ENCODE results near the gene TTC39C. TPM values are rescaled to one million over a fixed set of nuclear protein-coding genes. Genes with fewer than 3 reads are reported as not detected.

Gene TTC39C
- total and polyA plus RNA-seq, 2 experiments from 2014 or later = 69.4 to 136 TPM

DNA sequence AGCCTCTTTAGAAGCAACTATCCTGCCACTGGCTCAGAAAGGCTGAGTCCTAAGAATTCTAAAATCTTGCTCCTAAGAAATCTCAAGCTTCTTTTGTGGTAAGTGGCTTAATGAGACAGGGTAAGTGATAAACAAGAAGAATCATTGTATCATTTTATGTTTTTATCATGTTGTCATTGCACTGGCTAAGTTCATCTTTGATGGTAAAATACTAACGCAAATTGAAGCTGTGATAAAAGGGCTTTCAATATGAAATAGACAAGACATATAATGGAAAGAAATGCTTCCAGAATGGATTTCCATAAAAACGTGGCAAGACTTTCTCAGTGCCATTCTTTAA is 21.6 kb upstream of the TTC39C start:
- no peak overlapping the region for H3K4me3 Mint-ChIP-seq
- Histone ChIP-seq H4K20me1 (replicated peaks; ENCODE audit: insufficient read depth) (no peaks in the 10 kb centered on the region), H2AFZ (peak overlapping the region; percentile 73), H3K36me3 (ENCODE audit: insufficient read depth) (no peaks in the 10 kb centered on the region), H3K9me2 (ENCODE audit: insufficient read depth) (no peaks in the 10 kb centered on the region), H3K27ac (ENCODE audit: low read depth) (no peak overlapping the region), H3K4me1 (ENCODE audit: insufficient read depth) (peaks cover 15% of the 10 kb centered on the region; the same call in 1 of the 2 replicates), H3K4me3 (no peak overlapping the region), H3K4me2 (no peak overlapping the region), H3K79me2 (replicated peaks; ENCODE audit: insufficient read depth) (no peaks in the 10 kb centered on the region), H3F3A (replicated peaks; ENCODE audit: low read depth) (no peaks in the 10 kb centered on the region; the same call in 1 of the 2 replicates), H3K27me3 (ENCODE audit: insufficient read depth) (no peaks in the 10 kb centered on the region)
- peaks cover 6% of the 10 kb centered on the region; the same call in 2 of the 3 replicates for H3K4me1 Mint-ChIP-seq
- H3K27ac Mint-ChIP-seq = no peak overlapping the region
- TF ChIP-seq EZH2phosphoT487 (IDR thresholded peaks at IDR 0.05; ENCODE audit: unreplicated experiment) = no peak
- no peak for TF ChIP-seq ZNF331 (CRISPR knock-in tag; IDR thresholded peaks at IDR 0.05; ENCODE audit: low read depth)
- TF ChIP-seq, protein P1, sequence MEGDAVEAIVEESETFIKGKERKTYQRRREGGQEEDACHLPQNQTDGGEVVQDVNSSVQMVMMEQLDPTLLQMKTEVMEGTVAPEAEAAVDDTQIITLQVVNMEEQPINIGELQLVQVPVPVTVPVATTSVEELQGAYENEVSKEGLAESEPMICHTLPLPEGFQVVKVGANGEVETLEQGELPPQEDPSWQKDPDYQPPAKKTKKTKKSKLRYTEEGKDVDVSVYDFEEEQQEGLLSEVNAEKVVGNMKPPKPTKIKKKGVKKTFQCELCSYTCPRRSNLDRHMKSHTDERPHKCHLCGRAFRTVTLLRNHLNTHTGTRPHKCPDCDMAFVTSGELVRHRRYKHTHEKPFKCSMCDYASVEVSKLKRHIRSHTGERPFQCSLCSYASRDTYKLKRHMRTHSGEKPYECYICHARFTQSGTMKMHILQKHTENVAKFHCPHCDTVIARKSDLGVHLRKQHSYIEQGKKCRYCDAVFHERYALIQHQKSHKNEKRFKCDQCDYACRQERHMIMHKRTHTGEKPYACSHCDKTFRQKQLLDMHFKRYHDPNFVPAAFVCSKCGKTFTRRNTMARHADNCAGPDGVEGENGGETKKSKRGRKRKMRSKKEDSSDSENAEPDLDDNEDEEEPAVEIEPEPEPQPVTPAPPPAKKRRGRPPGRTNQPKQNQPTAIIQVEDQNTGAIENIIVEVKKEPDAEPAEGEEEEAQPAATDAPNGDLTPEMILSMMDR (conservative IDR thresholded peaks at IDR 0.05; ENCODE audit: low read depth in 2 of 2) = no peak
- no peak for TF ChIP-seq ZNF114 (CRISPR knock-in tag; IDR thresholded peaks at IDR 0.05)
- TF ChIP-seq, protein P2, sequence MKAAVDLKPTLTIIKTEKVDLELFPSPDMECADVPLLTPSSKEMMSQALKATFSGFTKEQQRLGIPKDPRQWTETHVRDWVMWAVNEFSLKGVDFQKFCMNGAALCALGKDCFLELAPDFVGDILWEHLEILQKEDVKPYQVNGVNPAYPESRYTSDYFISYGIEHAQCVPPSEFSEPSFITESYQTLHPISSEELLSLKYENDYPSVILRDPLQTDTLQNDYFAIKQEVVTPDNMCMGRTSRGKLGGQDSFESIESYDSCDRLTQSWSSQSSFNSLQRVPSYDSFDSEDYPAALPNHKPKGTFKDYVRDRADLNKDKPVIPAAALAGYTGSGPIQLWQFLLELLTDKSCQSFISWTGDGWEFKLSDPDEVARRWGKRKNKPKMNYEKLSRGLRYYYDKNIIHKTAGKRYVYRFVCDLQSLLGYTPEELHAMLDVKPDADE (IDR thresholded peaks at IDR 0.05) = no peak
- no peak for TF ChIP-seq POLR2AphosphoS5 (IDR thresholded peaks at IDR 0.05; ENCODE audit: low read depth)
- TF ChIP-seq JUNB (IDR thresholded peaks at IDR 0.05; ENCODE audit: unreplicated experiment) = no peak
- no peak for TF ChIP-seq CREB1 (CRISPR knock-in tag; IDR thresholded peaks at IDR 0.05; ENCODE audit: low read depth)
- no peak for TF ChIP-seq NANOG (IDR thresholded peaks at IDR 0.05; ENCODE audit: borderline replicate concordance)
- TF ChIP-seq, protein P3, sequence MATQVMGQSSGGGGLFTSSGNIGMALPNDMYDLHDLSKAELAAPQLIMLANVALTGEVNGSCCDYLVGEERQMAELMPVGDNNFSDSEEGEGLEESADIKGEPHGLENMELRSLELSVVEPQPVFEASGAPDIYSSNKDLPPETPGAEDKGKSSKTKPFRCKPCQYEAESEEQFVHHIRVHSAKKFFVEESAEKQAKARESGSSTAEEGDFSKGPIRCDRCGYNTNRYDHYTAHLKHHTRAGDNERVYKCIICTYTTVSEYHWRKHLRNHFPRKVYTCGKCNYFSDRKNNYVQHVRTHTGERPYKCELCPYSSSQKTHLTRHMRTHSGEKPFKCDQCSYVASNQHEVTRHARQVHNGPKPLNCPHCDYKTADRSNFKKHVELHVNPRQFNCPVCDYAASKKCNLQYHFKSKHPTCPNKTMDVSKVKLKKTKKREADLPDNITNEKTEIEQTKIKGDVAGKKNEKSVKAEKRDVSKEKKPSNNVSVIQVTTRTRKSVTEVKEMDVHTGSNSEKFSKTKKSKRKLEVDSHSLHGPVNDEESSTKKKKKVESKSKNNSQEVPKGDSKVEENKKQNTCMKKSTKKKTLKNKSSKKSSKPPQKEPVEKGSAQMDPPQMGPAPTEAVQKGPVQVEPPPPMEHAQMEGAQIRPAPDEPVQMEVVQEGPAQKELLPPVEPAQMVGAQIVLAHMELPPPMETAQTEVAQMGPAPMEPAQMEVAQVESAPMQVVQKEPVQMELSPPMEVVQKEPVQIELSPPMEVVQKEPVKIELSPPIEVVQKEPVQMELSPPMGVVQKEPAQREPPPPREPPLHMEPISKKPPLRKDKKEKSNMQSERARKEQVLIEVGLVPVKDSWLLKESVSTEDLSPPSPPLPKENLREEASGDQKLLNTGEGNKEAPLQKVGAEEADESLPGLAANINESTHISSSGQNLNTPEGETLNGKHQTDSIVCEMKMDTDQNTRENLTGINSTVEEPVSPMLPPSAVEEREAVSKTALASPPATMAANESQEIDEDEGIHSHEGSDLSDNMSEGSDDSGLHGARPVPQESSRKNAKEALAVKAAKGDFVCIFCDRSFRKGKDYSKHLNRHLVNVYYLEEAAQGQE (IDR thresholded peaks at IDR 0.05; ENCODE audit: unreplicated experiment) = no peak
- no peak for TF ChIP-seq STAT1 (IDR thresholded peaks at IDR 0.05; ENCODE audit: unreplicated experiment)
- TF ChIP-seq EZH2 (IDR thresholded peaks at IDR 0.05; ENCODE audit: low read depth, unreplicated experiment) = no peak
- TF ChIP-seq, protein P4, sequence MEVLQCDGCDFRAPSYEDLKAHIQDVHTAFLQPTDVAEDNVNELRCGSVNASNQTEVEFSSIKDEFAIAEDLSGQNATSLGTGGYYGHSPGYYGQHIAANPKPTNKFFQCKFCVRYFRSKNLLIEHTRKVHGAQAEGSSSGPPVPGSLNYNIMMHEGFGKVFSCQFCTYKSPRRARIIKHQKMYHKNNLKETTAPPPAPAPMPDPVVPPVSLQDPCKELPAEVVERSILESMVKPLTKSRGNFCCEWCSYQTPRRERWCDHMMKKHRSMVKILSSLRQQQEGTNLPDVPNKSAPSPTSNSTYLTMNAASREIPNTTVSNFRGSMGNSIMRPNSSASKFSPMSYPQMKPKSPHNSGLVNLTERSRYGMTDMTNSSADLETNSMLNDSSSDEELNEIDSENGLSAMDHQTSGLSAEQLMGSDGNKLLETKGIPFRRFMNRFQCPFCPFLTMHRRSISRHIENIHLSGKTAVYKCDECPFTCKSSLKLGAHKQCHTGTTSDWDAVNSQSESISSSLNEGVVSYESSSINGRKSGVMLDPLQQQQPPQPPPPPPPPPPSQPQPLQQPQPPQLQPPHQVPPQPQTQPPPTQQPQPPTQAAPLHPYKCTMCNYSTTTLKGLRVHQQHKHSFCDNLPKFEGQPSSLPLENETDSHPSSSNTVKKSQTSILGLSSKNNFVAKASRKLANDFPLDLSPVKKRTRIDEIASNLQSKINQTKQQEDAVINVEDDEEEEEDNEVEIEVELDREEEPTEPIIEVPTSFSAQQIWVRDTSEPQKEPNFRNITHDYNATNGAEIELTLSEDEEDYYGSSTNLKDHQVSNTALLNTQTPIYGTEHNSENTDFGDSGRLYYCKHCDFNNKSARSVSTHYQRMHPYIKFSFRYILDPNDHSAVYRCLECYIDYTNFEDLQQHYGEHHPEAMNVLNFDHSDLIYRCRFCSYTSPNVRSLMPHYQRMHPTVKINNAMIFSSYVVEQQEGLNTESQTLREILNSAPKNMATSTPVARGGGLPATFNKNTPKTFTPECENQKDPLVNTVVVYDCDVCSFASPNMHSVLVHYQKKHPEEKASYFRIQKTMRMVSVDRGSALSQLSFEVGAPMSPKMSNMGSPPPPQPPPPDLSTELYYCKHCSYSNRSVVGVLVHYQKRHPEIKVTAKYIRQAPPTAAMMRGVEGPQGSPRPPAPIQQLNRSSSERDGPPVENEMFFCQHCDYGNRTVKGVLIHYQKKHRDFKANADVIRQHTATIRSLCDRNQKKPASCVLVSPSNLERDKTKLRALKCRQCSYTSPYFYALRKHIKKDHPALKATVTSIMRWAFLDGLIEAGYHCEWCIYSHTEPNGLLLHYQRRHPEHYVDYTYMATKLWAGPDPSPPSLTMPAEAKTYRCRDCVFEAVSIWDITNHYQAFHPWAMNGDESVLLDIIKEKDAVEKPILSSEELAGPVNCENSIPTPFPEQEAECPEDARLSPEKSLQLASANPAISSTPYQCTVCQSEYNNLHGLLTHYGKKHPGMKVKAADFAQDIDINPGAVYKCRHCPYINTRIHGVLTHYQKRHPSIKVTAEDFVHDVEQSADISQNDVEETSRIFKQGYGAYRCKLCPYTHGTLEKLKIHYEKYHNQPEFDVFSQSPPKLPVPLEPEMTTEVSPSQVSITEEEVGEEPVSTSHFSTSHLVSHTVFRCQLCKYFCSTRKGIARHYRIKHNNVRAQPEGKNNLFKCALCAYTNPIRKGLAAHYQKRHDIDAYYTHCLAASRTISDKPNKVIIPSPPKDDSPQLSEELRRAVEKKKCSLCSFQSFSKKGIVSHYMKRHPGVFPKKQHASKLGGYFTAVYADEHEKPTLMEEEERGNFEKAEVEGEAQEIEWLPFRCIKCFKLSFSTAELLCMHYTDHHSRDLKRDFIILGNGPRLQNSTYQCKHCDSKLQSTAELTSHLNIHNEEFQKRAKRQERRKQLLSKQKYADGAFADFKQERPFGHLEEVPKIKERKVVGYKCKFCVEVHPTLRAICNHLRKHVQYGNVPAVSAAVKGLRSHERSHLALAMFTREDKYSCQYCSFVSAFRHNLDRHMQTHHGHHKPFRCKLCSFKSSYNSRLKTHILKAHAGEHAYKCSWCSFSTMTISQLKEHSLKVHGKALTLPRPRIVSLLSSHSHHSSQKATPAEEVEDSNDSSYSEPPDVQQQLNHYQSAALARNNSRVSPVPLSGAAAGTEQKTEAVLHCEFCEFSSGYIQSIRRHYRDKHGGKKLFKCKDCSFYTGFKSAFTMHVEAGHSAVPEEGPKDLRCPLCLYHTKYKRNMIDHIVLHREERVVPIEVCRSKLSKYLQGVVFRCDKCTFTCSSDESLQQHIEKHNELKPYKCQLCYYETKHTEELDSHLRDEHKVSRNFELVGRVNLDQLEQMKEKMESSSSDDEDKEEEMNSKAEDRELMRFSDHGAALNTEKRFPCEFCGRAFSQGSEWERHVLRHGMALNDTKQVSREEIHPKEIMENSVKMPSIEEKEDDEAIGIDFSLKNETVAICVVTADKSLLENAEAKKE (CRISPR knock-in tag; IDR thresholded peaks at IDR 0.05) = no peak
- ATAC-seq = no peak
- H3K9me3 Mint-ChIP-seq = no peaks in the 10 kb centered on the region
- H3K27me3 Mint-ChIP-seq (ENCODE audit: insufficient read depth, low read depth, poor library complexity) = no peaks in the 10 kb centered on the region
- H3K36me3 Mint-ChIP-seq (ENCODE audit: low read depth) = no peaks in the 10 kb centered on the region
- no peak for DNase-seq (ENCODE audit: low spot score)

All from GM23338 (cell line).